Suppressor macrophage treated with lipopolysaccharide for 4 hours (primary cell): ENCODE results near the gene LYRM4.

Source experiments
- DNase-seq: peaks from one replicate; pipeline ENCODE4 v3.0.0-alpha.2; 2020

Gene LYRM4

GRCh38 chr6:5091210-5092069, 169.3 kb downstream of the LYRM4 start:
- no peak for DNase-seq

- DNase-seq = no peak
These were observed 170.1 kb downstream of the LYRM4 start for GRCh38 chr6:5090603-5091002.

GRCh38 chr6:5089481-5090438, 171.0 kb downstream of the LYRM4 start:
- DNase-seq = peak; percentile 46

GRCh38 chr6:5088780-5089179, 172.0 kb downstream of the LYRM4 start:
- no peak for DNase-seq

- DNase-seq = peak; percentile 84
These were observed 173.4 kb downstream of the LYRM4 start for GRCh38 chr6:5087389-5087788.

- DNase-seq = peak; percentile 9
These were observed 174.4 kb downstream of the LYRM4 start for GRCh38 chr6:5086294-5086890.

- DNase-seq = peak; percentile 21
These were observed 175.0 kb downstream of the LYRM4 start for GRCh38 chr6:5085648-5086293.

GRCh38 chr6:5084781-5085647, 175.7 kb downstream of the LYRM4 start, which contains the start of gene PPP1R3G:
Gene PPP1R3G, plus strand, starts transcription at chr6:5085341. Its CDS starts 145 bp downstream, at chr6:5085486.
- DNase-seq = peak; percentile 70

GRCh38 chr6:5084360-5084780, 176.4 kb downstream of the LYRM4 start:
- DNase-seq = peak; percentile 42

- DNase-seq = no peak
These were observed 176.9 kb downstream of the LYRM4 start for GRCh38 chr6:5083813-5084359.

- no peak for DNase-seq
These were observed 177.5 kb downstream of the LYRM4 start for GRCh38 chr6:5083307-5083583.

GRCh38 chr6:5082487-5083306, 178.1 kb downstream of the LYRM4 start:
- DNase-seq = peak; percentile 85

- no peak for DNase-seq
These were observed 178.8 kb downstream of the LYRM4 start for GRCh38 chr6:5081955-5082354.

- no peak for DNase-seq
These were observed 179.6 kb downstream of the LYRM4 start for GRCh38 chr6:5081182-5081581.

- no peak for DNase-seq
These were observed 180.2 kb downstream of the LYRM4 start for GRCh38 chr6:5080574-5080973.

- DNase-seq = no peak
These were observed 181.1 kb downstream of the LYRM4 start for GRCh38 chr6:5079692-5080091.

GRCh38 chr6:5078121-5078669, 182.6 kb downstream of the LYRM4 start:
- no peak for DNase-seq

- no peak for DNase-seq
These were observed 183.8 kb downstream of the LYRM4 start for GRCh38 chr6:5076931-5077330.

GRCh38 chr6:5073992-5074391, 186.8 kb downstream of the LYRM4 start:
- no peak for DNase-seq

- no peak for DNase-seq
These were observed 188.3 kb downstream of the LYRM4 start for GRCh38 chr6:5072440-5072839.
